Middle frontal gyrus (tissue), 1 donor: ENCODE results near the gene WDR45B.
"Not testable (repeated sequence)": the region's sequence is repeated elsewhere in the genome, so short reads cannot be mapped to it uniquely, and the experiment has no call there.

Experiments
- DNase-seq: peaks from one replicate; pipeline ENCODE4 v3.0.0-alpha.2; 2015; ENCODE audit warnings: low spot score; ENCODE audit errors: extremely low spot score

WDR45B gene

GRCh38 chr17:82585935-82586575, 62.2 kb downstream of the WDR45B start:
- DNase-seq = not testable (repeated sequence)

DNA sequence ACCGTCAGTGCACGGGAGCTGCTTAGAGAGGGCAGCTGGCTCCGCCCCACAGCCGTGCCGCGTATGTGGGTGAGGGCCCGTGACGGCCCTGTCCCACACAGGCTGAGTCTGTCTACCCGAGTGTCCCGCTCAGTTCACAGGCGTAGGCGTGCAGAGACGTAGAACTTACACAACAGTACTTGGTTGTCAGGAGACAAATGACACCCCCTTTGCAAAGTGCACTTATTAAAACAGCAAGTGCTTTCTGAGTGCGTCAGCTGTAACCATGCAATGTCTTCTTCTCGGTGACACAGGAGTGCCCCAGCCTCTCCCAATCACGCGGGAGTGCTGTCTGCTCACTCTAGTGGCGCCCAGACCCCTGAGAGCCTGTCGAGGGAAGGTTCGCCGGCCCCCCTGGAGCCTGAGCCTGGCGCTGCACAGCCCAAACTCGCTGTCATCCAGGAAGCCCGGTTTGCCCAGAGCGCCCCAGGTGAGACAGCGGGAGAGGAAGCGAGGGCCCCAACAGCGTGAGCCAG, 64.5 kb downstream of the WDR45B start:
- DNase-seq = no peak

- DNase-seq = no peak
Observed at GRCh38 chr17:82582709-82583108, 65.5 kb downstream of the WDR45B start.

DNA sequence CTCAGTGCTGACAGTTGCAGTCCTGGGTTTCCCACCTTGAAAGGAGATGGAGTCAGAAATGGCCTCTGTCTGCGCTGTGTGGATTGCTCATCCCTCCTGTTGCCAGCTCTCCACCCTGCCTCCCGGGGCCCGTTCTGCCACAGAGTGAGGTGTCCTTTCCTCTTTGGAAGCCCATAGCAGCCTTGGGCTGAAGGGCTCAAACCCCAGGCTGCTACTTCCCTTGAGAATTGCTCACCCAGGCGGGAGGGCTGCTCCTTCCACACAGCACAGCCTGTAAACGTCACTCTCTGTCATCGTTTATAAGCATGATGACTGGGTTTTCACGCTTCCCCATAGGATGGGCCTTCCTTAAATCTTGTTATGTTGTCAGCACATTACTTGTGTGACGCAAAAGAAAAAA, 66.0 kb downstream of the WDR45B start:
- DNase-seq = no peak

DNA sequence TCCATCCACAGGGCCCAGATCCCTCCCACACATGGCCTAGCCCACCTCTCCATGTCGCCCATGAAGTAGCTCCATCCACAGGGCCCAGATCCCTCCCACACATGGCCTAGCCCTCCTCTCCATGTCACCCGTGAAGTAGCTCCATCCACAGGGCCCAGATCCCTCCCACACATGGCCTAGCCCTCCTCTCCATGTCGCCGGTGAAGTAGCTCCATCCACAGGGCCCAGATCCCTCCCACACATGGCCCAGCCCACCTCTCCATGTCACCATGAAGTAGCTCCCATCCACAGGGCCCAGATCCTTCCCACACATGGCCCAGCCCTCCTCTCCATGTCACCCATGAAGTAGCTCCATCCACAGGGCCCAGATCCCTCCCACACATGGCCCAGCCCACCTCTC, 68.3 kb downstream of the WDR45B start:
- not testable (repeated sequence) for DNase-seq

- DNase-seq = no peak
Observed at GRCh38 chr17:82577300-82577699, 70.9 kb downstream of the WDR45B start.

DNA sequence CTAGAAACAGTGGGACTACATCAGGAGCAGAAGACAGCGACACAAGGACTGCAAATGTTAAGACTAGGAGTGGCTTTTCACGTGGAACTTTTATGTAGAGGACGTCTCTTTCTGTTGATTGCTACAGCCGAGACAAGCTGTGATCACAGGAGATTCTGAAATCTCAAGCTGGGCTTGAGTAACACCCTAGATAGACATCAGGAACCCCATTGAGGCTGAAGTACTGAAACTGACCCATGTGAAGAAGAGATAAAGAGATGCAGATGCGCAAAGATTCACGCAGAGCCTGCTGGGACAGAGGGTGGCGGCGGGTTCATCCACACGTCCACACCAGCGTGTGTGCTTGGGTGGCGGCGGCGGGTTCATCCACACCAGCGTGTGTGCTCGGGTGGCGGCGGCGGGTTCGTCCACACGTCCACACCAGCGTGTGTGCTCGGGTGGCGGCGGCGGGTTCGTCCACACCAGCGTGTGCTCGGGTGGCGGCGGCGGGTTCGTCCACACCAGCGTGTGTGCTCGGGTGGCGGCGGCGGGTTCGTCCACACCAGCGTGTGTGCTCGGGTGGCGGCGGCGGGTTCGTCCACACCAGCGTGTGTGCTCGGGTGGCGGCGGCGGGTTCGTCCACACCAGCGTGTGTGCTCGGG, 72.5 kb downstream of the WDR45B start:
- not testable (repeated sequence) for DNase-seq

- DNase-seq = no peak
Observed at GRCh38 chr17:82574041-82574440, 74.2 kb downstream of the WDR45B start.

DNA sequence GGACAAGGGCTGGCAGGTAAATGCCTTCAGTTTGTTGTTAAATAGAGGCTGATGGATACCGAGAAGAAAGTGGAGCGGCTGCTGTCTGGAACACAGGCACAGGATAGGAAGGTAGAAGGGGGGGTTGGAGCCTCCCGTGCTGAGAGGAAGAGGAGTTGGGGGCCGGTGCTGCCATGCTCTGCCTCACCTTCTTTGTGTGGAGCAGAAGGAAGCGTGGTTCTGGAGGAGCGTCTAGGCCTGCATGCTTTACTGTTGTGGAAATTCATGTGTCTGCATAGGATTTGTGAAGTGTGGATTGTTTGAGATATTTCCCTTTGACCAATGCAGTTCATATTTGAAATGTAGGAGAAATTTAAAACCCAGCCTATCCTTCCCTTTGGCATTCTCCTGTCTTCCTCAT, 76.4 kb downstream of the WDR45B start:
- DNase-seq = no peak

DNA sequence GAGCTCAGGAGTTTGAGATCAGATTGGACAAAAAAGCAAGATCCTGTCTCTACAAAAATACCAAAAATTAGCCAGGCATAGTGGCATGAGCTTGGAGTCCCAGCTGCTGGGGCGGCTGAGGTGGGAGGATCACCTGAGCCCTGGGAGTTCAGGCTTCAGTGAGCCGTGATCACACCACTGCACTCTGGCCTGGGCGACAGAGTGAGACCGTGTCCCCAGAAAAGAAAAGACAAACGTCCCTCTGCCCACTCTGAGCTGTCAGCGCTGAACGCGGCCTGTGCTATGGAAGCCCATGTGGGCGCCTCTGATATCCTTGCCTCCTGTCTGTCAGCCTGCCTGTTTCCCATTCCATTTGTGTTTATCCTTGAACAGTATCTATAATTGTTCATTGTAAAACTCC, 78.0 kb downstream of the WDR45B start:
- no peak for DNase-seq

GRCh38 chr17:82569621-82570020, 78.6 kb downstream of the WDR45B start:
- no peak for DNase-seq

DNA sequence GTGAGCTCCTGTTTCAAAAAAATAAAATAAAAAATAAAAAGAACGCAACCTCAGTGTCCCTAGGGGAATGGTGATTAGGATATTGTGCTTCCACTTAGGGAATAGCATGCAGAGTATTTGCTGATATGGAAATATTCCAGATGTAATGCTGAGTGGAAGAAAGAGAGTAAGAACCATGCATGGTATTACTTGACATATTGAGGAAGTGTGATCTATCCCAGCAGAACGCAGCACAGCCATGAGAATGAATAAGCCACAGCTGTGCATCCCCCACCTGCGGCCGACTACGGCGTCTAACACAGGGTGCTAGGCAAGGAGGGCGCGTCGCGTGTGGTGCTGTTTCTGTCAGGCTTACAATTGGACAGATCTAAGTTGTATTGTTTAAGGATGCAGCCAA, 79.2 kb downstream of the WDR45B start:
- no peak for DNase-seq

DNA sequence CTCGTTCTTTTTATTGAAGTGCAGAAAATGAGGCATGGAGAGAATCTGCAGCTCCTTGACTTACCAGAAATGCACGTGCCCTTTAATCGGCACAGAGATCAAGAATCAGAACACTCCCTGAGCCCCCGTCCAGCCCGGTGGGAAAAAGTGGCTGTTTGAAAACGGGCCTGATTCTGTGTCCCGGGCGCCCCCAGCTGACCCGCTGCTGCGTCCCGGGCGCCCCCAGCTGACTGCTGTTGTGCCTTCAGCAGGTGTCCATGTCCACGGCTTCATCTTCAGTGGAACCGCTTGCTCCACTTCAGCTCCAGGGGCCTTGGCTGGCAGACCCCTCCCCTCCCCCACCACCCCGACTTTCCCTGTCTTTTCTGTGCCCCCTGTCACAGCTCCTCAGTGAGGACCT, 81.0 kb downstream of the WDR45B start:
- DNase-seq = no peak

GRCh38 chr17:82566129-82566960, 81.9 kb downstream of the WDR45B start:
- no peak for DNase-seq

GRCh38 chr17:82565551-82565950, 82.7 kb downstream of the WDR45B start:
- DNase-seq = no peak
